IPS-15b (cell line): ENCODE measurements around the gene UTS2R.
"Not testable (repeated sequence)": the region's sequence is repeated elsewhere in the genome, so short reads cannot be mapped to it uniquely, and the experiment has no call there.

Experiments used
- H3K27me3 ChIP-seq: one replicate; pipeline ENCODE4 v1.6.1; 2013; ENCODE audit warnings: low read length; ENCODE audit not compliant: control insufficient read depth, insufficient read depth
- H3K36me3 ChIP-seq: one replicate; pipeline ENCODE4 v1.6.1; 2013; ENCODE audit warnings: low read length; ENCODE audit not compliant: control insufficient read depth, insufficient read depth
- H3K4me1 ChIP-seq: one replicate; pipeline ENCODE4 v1.6.1; 2013; ENCODE audit warnings: mild to moderate bottlenecking, low read length; ENCODE audit not compliant: control insufficient read depth, insufficient read depth
- H3K4me3 ChIP-seq: one replicate; pipeline ENCODE4 v1.5.1; 2013; ENCODE audit warnings: low read depth, low read length
- H3K9ac ChIP-seq: one replicate; pipeline ENCODE4 v1.6.1; 2013; ENCODE audit warnings: low read depth, mild to moderate bottlenecking, low read length
- H3K9me3 ChIP-seq: one replicate; pipeline ENCODE4 v1.6.1; 2013; ENCODE audit warnings: mild to moderate bottlenecking, low read length; ENCODE audit not compliant: control insufficient read depth, insufficient read depth

The UTS2R gene

GRCh38 chr17:82403662-82404660, 32.4 kb downstream of the UTS2R start:
- Histone ChIP-seq H3K9ac (no peak overlapping the region), H3K27me3 (no peaks in the 10 kb centered on the region), H3K9me3 (no peaks in the 10 kb centered on the region), H3K36me3 (peaks cover 4% of the 10 kb centered on the region), H3K4me1 (no peaks in the 10 kb centered on the region), H3K4me3 (no peak overlapping the region)

GRCh38 chr17:82405051-82405450, 33.5 kb downstream of the UTS2R start:
- Histone ChIP-seq H3K36me3 (peaks cover 4% of the 10 kb centered on the region), H3K4me3 (no peak overlapping the region), H3K27me3 (no peaks in the 10 kb centered on the region), H3K9ac (no peak overlapping the region), H3K9me3 (no peaks in the 10 kb centered on the region), H3K4me1 (no peaks in the 10 kb centered on the region)

GRCh38 chr17:82406131-82406671, 34.6 kb downstream of the UTS2R start:
- Histone ChIP-seq H3K36me3 (peaks cover 4% of the 10 kb centered on the region), H3K4me1 (no peaks in the 10 kb centered on the region), H3K9me3 (no peaks in the 10 kb centered on the region), H3K27me3 (no peaks in the 10 kb centered on the region), H3K4me3 (no peak overlapping the region), H3K9ac (no peak overlapping the region)

GRCh38 chr17:82407255-82407654, 35.7 kb downstream of the UTS2R start:
- Histone ChIP-seq H3K4me1 (no peaks in the 10 kb centered on the region), H3K27me3 (no peaks in the 10 kb centered on the region), H3K4me3 (no peak overlapping the region), H3K9me3 (no peaks in the 10 kb centered on the region), H3K36me3 (peaks cover 2% of the 10 kb centered on the region), H3K9ac (no peak overlapping the region)

GRCh38 chr17:82408288-82408937, 36.8 kb downstream of the UTS2R start:
- Histone ChIP-seq H3K4me1 (no peaks in the 10 kb centered on the region), H3K27me3 (no peaks in the 10 kb centered on the region), H3K36me3 (peaks cover 2% of the 10 kb centered on the region), H3K4me3 (no peak overlapping the region), H3K9me3 (no peaks in the 10 kb centered on the region), H3K9ac (no peak overlapping the region)

GRCh38 chr17:82408938-82409318, 37.4 kb downstream of the UTS2R start:
- H3K4me1 ChIP-seq, result no peaks in the 10 kb centered on the region
- H3K9me3 ChIP-seq, result no peaks in the 10 kb centered on the region
- H3K9ac ChIP-seq, result no peak overlapping the region
- H3K36me3 ChIP-seq, result peaks cover 2% of the 10 kb centered on the region
- no peak overlapping the region for H3K4me3 ChIP-seq
- H3K27me3 ChIP-seq, result no peaks in the 10 kb centered on the region

- Histone ChIP-seq H3K4me1 (no peaks in the 10 kb centered on the region), H3K27me3 (no peaks in the 10 kb centered on the region), H3K36me3 (no peaks in the 10 kb centered on the region), H3K9me3 (no peaks in the 10 kb centered on the region), H3K9ac (no peak overlapping the region), H3K4me3 (no peak overlapping the region)
Observed at GRCh38 chr17:82410014-82410716, 38.6 kb downstream of the UTS2R start.

GRCh38 chr17:82411396-82412053, 40.0 kb downstream of the UTS2R start:
- H3K9ac ChIP-seq, result no peak overlapping the region
- no peaks in the 10 kb centered on the region for H3K36me3 ChIP-seq
- no peak overlapping the region for H3K4me3 ChIP-seq
- H3K9me3 ChIP-seq, result no peaks in the 10 kb centered on the region
- no peaks in the 10 kb centered on the region for H3K27me3 ChIP-seq
- H3K4me1 ChIP-seq, result no peaks in the 10 kb centered on the region

GRCh38 chr17:82412081-82412480, 40.5 kb downstream of the UTS2R start:
- not testable (repeated sequence) for H3K4me3 ChIP-seq, H3K4me1 ChIP-seq, H3K9me3 ChIP-seq, H3K27me3 ChIP-seq, H3K9ac ChIP-seq, H3K36me3 ChIP-seq

GRCh38 chr17:82412535-82413520, 41.3 kb downstream of the UTS2R start:
- no peaks in the 10 kb centered on the region for H3K27me3 ChIP-seq
- H3K9ac ChIP-seq, result no peak overlapping the region
- no peaks in the 10 kb centered on the region for H3K4me1 ChIP-seq
- H3K9me3 ChIP-seq, result no peaks in the 10 kb centered on the region
- H3K4me3 ChIP-seq, result no peak overlapping the region
- H3K36me3 ChIP-seq, result no peaks in the 10 kb centered on the region
